HepG2 (cell line): ENCODE data around the gene DDX43. TPM values are rescaled to one million over a fixed set of nuclear protein-coding genes. Genes with fewer than 3 reads are reported as not detected.

Experiments
- ATAC-seq: fragments of 200-7000 bp; cut with Tn5 transposase; 3 replicates; pipeline ENCODE4 v1.9.1; 2020; ENCODE audit warnings: mild to moderate bottlenecking, moderate library complexity
- BruUV-seq: library from RNA; stranded (reverse); fragments of 400-500 nt; replicated peaks from 2 replicates; lab custom pipeline; 2021; lab: Mats Ljungman, UMichigan
- CTCF ChIA-PET: fragments of 300-600 bp; formaldehyde crosslinking; extraction: SDS; loops from one replicate; lab custom pipeline; 2021; ENCODE audit warnings: low total read pairs, inconsistent platforms, low intra/inter-chr PET ratio; lab: Yijun Ruan, JAX
- POLR2A ChIA-PET: fragments of 350-600 bp; sonication (Branson Sonifier 250); formaldehyde crosslinking; loops from one replicate; lab custom pipeline; 2020; ENCODE audit warnings: antibody characterized with exemption, inconsistent platforms; lab: Yijun Ruan, JAX
- DNase-seq: peaks from one replicate; pipeline ENCODE4 v3.0.0-alpha.2; 2015; ENCODE audit warnings: low spot score
- FAIRE-seq: peaks from 3 replicates; lab custom pipeline; 2011; peaks lifted over from hg19 to GRCh38; lab: Jason Lieb, UNC
- H2AFZ ChIP-seq: one replicate; pipeline ENCODE4 v1.6.1; 2011; ENCODE audit warnings: low read length, inconsistent platforms
- H3K27ac ChIP-seq: fragments of 300-600 bp; 3 replicates; pipeline ENCODE4 v1.8.0; 2011; ENCODE audit warnings: mixed run types, mild to moderate bottlenecking, mixed read lengths, low read length, inconsistent platforms; ENCODE audit not compliant: insufficient read depth; ENCODE audit errors: extremely low read length
- H3K27me3 ChIP-seq, 2 experiments: fragments of 200-600 bp in 1 of 2; 2 replicates in 1 of 2; 3 replicates in 1 of 2; pipeline versions ENCODE4 v1.6.0 to v1.8.0; 2011; ENCODE audit warnings: low read length in 2 of 2, mild to moderate bottlenecking in 2 of 2, moderate library complexity in 2 of 2, inconsistent platforms in 1 of 2; ENCODE audit not compliant: insufficient read depth in 2 of 2, control insufficient read depth in 1 of 2
- H3K36me3 ChIP-seq, 2 experiments: fragments of 200-600 bp in 1 of 2; replicated peaks in 1 of 2; 2 replicates in 1 of 2; 3 replicates in 1 of 2; pipeline versions ENCODE4 v1.5.1 to v1.8.0; 2011; ENCODE audit warnings: low read length in 2 of 2, inconsistent platforms in 1 of 2; ENCODE audit not compliant: insufficient read depth in 2 of 2, control insufficient read depth in 1 of 2
- H3K4me1 ChIP-seq: 2 replicates; pipeline ENCODE4 v1.5.1; 2012; ENCODE audit warnings: low read length, inconsistent platforms; ENCODE audit not compliant: insufficient read depth
- H3K4me2 ChIP-seq: 2 replicates; pipeline ENCODE4 v1.6.0; 2011; ENCODE audit warnings: low read depth, low read length, inconsistent platforms
- H3K4me3 ChIP-seq, 3 experiments: fragments of 200-600 bp in 1 of 3; sonication (generic), shearing (Covaris generic) in 1 of 3; replicated peaks in 1 of 3; 2 replicates each; pipeline ENCODE4 v1.5.1; 2011 to 2016; ENCODE audit warnings: low read length in 3 of 3, inconsistent platforms in 2 of 3, low read depth in 2 of 3, mild to moderate bottlenecking in 2 of 3, control low read depth in 1 of 3, mixed read lengths in 1 of 3; ENCODE audit not compliant: insufficient read depth in 1 of 3
- H3K79me2 ChIP-seq: one replicate; pipeline ENCODE4 v1.6.1; 2011; ENCODE audit warnings: low read length, inconsistent platforms; ENCODE audit not compliant: insufficient read depth
- H3K9ac ChIP-seq: 2 replicates; pipeline ENCODE4 v1.6.0; 2011; ENCODE audit warnings: mild to moderate bottlenecking, low read depth, low read length, inconsistent platforms; ENCODE audit not compliant: insufficient read depth
- H3K9me3 ChIP-seq: 2 replicates; pipeline ENCODE4 v1.5.1; 2012; ENCODE audit warnings: mild to moderate bottlenecking, low read length
- H4K20me1 ChIP-seq: 2 replicates; pipeline ENCODE4 v1.6.0; 2011; ENCODE audit warnings: inconsistent platforms, mild to moderate bottlenecking, low read length, moderate library complexity; ENCODE audit not compliant: insufficient read depth
- DMAP1 ChIP-seq: IDR thresholded peaks from 2 replicates; pipeline ENCODE4 v1.6.1; 2016
- WGBS: methylation state at CpG from one replicate; pipeline ENCODE4 v1.1.6; 2017; ENCODE audit warnings: low lambda C conversion rate; 5-methylcytosine and 5-hydroxymethylcytosine counted together
- in situ Hi-C: cut with HindIII; loops from 2 replicates; pipeline ENCODE4 v1.10.0; 2017; ENCODE audit warnings: low pct_unique_long_range_greater_than_20kb; ENCODE audit not compliant: extremely low pct_ligation_motif_present
- intact Hi-C: fragments of 100-400 bp; cut with micrococcal nuclease; formaldehyde crosslinking; loops from one replicate; pipeline ENCODE4 v1.10.0; 2022; ENCODE audit not compliant: unreplicated experiment
- polyA plus RNA-seq, 8 experiments: library from polyadenylated mRNA; depleted of rRNA in 3 of 8; stranded (reverse) in 7 of 8; unstranded in 1 of 8; fragments of >200 nt; fragmentation: Illumina TruSeq in 4 of 8; extraction: Trizol in 4 of 8; gene quantifications; 2 replicates each; pipeline versions ENCODE4 v1.2.1 to v1.2.3, GENCODE V29; 2011 to 2016; ENCODE audit warnings: low read depth in 4 of 8, missing spikeins in 1 of 8, mixed read lengths in 1 of 8; ENCODE audit not compliant: insufficient read depth in 1 of 8
- total RNA-seq, 5 experiments: library from RNA; depleted of rRNA; stranded (reverse); fragments of >200 nt; fragmentation: Illumina TruSeq; extraction: Trizol; gene quantifications; 2 replicates each; pipeline ENCODE4 v1.2.3, GENCODE V29; 2016; ENCODE audit warnings: low read depth in 1 of 5
- TF ChIP-seq, protein P1 (sequence below): sonication (generic); formaldehyde crosslinking; conservative IDR thresholded peaks from 2 replicates; pipeline ENCODE4 v1.8.0; 2022; ENCODE audit warnings: missing genetic modification reagents
- TF ChIP-seq, protein P2 (sequence below): sonication (generic); formaldehyde crosslinking; IDR thresholded peaks from 2 replicates; pipeline ENCODE4 v1.4.0; 2020; ENCODE audit warnings: low read depth, mild to moderate bottlenecking, missing genetic modification reagents
- TF ChIP-seq, protein P3 (sequence below): sonication (generic); formaldehyde crosslinking; IDR thresholded peaks from 2 replicates; pipeline ENCODE4 v1.9.0; 2021; ENCODE audit warnings: missing genetic modification reagents, borderline replicate concordance
- TF ChIP-seq, protein P4 (sequence below): sonication (generic); formaldehyde crosslinking; IDR thresholded peaks from 2 replicates; pipeline ENCODE4 v1.4.0; 2020; ENCODE audit warnings: missing genetic modification reagents, borderline replicate concordance
- TF ChIP-seq, protein P5 (sequence below): sonication (generic); formaldehyde crosslinking; IDR thresholded peaks from 2 replicates; pipeline ENCODE4 v1.5.1; 2020; ENCODE audit warnings: mild to moderate bottlenecking, moderate library complexity, missing genetic modification reagents
- TF ChIP-seq, protein P6 (sequence below): IDR thresholded peaks from 2 replicates; pipeline ENCODE4 v1.4.0; 2020; ENCODE audit warnings: mild to moderate bottlenecking, missing genetic modification reagents

Gene DDX43
- total and polyA plus RNA-seq, 2 of the 13 experiments (the other 11 are each of a cell fraction or from before 2014, with no cell fraction given): not detected

DNA sequence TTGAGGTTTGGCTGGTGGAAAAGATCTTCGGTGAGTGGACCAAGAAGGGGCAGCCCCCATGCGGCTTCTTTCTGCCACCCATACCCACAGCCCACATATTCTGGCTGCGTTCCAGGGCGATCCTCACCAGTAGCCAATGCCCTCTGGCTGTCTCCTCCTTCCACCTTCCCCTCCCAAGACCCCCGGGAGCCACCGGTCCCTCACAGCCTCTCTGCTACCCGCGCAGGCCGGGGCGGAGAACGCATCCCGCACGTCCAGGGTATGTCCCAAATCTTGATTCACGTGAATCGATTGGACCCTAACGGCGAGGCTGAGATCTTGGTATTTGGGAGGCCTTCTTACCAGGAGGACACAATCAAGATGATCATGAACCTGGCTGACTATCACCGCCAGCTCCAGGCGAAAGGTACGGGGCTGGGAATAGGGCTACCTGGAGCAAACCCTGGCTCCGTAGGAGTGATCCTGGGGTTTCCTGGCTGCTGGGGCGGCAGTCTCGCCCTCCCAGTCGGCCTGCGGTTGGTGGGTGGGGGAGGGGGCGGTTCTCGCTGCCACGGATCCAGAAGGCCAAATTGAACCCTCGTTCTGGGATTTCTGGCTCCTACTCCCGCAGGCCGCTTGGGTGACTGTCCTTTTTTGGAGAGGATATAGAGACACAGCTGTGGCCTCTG is 31.6 kb upstream of the DDX43 start:
- Histone ChIP-seq H3K4me3 (no peak overlapping the region), H3K36me3 (no peaks in the 10 kb centered on the region), H2AFZ (no peak overlapping the region), H3K27me3 (peaks cover 0 to 22% of the 10 kb centered on the region in 2 experiments; a peak in 1 of 5 replicates), H3K4me2 (no peak overlapping the region), H3K79me2 (no peaks in the 10 kb centered on the region), H3K9me3 (no peaks in the 10 kb centered on the region), H3K27ac (no peak overlapping the region), H3K4me1 (no peaks in the 10 kb centered on the region), H3K9ac (no peak overlapping the region), H4K20me1 (no peaks in the 10 kb centered on the region)
- WGBS: 66% methylated on average over 23 of the region's 31 CpGs
- intact Hi-C loops (no loop called here), in situ Hi-C loops (no loop called here)
- POLR2A ChIA-PET: no interaction called here
- no TSS peak for BruUV-seq
- CTCF ChIA-PET: no interaction called here
- no peak for ATAC-seq
- DNase-seq: no peak
- no peak for FAIRE-seq
- TF ChIP-seq, protein P1, sequence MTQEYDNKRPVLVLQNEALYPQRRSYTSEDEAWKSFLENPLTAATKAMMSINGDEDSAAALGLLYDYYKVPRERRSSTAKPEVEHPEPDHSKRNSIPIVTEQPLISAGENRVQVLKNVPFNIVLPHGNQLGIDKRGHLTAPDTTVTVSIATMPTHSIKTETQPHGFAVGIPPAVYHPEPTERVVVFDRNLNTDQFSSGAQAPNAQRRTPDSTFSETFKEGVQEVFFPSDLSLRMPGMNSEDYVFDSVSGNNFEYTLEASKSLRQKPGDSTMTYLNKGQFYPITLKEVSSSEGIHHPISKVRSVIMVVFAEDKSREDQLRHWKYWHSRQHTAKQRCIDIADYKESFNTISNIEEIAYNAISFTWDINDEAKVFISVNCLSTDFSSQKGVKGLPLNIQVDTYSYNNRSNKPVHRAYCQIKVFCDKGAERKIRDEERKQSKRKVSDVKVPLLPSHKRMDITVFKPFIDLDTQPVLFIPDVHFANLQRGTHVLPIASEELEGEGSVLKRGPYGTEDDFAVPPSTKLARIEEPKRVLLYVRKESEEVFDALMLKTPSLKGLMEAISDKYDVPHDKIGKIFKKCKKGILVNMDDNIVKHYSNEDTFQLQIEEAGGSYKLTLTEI (CRISPR knock-in tag): no peak
- TF ChIP-seq, protein P2, sequence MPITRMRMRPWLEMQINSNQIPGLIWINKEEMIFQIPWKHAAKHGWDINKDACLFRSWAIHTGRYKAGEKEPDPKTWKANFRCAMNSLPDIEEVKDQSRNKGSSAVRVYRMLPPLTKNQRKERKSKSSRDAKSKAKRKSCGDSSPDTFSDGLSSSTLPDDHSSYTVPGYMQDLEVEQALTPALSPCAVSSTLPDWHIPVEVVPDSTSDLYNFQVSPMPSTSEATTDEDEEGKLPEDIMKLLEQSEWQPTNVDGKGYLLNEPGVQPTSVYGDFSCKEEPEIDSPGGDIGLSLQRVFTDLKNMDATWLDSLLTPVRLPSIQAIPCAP (CRISPR knock-in tag): no peak
- TF ChIP-seq, protein P3, sequence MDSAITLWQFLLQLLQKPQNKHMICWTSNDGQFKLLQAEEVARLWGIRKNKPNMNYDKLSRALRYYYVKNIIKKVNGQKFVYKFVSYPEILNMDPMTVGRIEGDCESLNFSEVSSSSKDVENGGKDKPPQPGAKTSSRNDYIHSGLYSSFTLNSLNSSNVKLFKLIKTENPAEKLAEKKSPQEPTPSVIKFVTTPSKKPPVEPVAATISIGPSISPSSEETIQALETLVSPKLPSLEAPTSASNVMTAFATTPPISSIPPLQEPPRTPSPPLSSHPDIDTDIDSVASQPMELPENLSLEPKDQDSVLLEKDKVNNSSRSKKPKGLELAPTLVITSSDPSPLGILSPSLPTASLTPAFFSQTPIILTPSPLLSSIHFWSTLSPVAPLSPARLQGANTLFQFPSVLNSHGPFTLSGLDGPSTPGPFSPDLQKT (CRISPR knock-in tag): no peak
- TF ChIP-seq, protein P4, sequence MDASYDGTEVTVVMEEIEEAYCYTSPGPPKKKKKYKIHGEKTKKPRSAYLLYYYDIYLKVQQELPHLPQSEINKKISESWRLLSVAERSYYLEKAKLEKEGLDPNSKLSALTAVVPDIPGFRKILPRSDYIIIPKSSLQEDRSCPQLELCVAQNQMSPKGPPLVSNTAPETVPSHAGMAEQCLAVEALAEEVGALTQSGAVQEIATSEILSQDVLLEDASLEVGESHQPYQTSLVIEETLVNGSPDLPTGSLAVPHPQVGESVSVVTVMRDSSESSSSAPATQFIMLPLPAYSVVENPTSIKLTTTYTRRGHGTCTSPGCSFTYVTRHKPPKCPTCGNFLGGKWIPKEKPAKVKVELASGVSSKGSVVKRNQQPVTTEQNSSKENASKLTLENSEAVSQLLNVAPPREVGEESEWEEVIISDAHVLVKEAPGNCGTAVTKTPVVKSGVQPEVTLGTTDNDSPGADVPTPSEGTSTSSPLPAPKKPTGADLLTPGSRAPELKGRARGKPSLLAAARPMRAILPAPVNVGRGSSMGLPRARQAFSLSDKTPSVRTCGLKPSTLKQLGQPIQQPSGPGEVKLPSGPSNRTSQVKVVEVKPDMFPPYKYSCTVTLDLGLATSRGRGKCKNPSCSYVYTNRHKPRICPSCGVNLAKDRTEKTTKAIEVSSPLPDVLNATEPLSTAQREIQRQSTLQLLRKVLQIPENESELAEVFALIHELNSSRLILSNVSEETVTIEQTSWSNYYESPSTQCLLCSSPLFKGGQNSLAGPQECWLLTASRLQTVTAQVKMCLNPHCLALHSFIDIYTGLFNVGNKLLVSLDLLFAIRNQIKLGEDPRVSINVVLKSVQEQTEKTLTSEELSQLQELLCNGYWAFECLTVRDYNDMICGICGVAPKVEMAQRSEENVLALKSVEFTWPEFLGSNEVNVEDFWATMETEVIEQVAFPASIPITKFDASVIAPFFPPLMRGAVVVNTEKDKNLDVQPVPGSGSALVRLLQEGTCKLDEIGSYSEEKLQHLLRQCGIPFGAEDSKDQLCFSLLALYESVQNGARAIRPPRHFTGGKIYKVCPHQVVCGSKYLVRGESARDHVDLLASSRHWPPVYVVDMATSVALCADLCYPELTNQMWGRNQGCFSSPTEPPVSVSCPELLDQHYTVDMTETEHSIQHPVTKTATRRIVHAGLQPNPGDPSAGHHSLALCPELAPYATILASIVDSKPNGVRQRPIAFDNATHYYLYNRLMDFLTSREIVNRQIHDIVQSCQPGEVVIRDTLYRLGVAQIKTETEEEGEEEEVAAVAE (CRISPR knock-in tag): no peak
- TF ChIP-seq, protein P5, sequence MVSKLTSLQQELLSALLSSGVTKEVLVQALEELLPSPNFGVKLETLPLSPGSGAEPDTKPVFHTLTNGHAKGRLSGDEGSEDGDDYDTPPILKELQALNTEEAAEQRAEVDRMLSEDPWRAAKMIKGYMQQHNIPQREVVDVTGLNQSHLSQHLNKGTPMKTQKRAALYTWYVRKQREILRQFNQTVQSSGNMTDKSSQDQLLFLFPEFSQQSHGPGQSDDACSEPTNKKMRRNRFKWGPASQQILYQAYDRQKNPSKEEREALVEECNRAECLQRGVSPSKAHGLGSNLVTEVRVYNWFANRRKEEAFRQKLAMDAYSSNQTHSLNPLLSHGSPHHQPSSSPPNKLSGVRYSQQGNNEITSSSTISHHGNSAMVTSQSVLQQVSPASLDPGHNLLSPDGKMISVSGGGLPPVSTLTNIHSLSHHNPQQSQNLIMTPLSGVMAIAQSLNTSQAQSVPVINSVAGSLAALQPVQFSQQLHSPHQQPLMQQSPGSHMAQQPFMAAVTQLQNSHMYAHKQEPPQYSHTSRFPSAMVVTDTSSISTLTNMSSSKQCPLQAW (CRISPR knock-in tag): no peak
- TF ChIP-seq, protein P6, sequence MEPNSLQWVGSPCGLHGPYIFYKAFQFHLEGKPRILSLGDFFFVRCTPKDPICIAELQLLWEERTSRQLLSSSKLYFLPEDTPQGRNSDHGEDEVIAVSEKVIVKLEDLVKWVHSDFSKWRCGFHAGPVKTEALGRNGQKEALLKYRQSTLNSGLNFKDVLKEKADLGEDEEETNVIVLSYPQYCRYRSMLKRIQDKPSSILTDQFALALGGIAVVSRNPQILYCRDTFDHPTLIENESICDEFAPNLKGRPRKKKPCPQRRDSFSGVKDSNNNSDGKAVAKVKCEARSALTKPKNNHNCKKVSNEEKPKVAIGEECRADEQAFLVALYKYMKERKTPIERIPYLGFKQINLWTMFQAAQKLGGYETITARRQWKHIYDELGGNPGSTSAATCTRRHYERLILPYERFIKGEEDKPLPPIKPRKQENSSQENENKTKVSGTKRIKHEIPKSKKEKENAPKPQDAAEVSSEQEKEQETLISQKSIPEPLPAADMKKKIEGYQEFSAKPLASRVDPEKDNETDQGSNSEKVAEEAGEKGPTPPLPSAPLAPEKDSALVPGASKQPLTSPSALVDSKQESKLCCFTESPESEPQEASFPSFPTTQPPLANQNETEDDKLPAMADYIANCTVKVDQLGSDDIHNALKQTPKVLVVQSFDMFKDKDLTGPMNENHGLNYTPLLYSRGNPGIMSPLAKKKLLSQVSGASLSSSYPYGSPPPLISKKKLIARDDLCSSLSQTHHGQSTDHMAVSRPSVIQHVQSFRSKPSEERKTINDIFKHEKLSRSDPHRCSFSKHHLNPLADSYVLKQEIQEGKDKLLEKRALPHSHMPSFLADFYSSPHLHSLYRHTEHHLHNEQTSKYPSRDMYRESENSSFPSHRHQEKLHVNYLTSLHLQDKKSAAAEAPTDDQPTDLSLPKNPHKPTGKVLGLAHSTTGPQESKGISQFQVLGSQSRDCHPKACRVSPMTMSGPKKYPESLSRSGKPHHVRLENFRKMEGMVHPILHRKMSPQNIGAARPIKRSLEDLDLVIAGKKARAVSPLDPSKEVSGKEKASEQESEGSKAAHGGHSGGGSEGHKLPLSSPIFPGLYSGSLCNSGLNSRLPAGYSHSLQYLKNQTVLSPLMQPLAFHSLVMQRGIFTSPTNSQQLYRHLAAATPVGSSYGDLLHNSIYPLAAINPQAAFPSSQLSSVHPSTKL: no peak
- TF ChIP-seq DMAP1 (CRISPR knock-in tag): no peak
